Liver (tissue), 3 donors: ENCODE data around the gene GC.

Experiments used
- JUND ChIP-seq, 2 donors: IDR thresholded peaks; 2 replicates each; pipeline ENCODE4 v1.6.1; 2016; ENCODE audit warnings: antibody characterized with exemption in 2 of 2
- TF ChIP-seq, protein P1 (sequence below): fragments of 150-350 bp; IDR thresholded peaks from 2 replicates; pipeline ENCODE4 v1.5.1; 2017; ENCODE audit warnings: improper control_type of control experiment, low read depth, low read length; ENCODE audit not compliant: missing input control
- donor health status: healthy.
- donor health status: healthy.

DNA sequence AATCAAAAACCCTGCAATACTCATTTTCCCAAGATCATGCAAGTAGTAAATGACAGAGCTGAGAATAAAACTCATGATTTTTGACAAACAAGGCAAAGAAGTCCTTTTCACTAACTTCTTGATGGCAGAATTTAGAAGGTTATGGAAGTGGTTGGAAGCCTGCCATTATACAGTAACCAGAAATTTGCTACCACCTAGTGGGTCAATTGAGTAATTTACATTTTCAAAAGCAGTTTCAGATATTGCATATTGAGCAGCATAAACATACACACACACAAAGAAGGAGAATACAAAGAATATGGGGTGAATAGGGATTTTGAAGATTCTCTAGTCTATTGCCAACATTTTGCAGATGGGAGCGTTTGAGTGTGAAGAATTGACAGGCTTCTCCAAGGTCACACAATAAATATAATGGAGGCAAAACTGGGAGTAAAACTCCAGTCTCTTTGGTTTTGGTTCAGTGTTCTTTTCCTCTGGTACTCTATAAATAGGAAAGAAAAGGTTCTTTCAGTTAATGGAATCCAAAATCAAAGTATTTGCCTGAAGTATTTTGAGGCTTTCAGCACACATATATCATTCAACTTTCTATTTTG lies 70.2 kb downstream of the GC start:
- no peak for TF ChIP-seq JUND (IDR thresholded peaks at IDR 0.05)
- TF ChIP-seq, protein P1, sequence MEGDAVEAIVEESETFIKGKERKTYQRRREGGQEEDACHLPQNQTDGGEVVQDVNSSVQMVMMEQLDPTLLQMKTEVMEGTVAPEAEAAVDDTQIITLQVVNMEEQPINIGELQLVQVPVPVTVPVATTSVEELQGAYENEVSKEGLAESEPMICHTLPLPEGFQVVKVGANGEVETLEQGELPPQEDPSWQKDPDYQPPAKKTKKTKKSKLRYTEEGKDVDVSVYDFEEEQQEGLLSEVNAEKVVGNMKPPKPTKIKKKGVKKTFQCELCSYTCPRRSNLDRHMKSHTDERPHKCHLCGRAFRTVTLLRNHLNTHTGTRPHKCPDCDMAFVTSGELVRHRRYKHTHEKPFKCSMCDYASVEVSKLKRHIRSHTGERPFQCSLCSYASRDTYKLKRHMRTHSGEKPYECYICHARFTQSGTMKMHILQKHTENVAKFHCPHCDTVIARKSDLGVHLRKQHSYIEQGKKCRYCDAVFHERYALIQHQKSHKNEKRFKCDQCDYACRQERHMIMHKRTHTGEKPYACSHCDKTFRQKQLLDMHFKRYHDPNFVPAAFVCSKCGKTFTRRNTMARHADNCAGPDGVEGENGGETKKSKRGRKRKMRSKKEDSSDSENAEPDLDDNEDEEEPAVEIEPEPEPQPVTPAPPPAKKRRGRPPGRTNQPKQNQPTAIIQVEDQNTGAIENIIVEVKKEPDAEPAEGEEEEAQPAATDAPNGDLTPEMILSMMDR: peak; percentile 68
